ENCODE results near the gene GCN1.

The GCN1 gene

GRCh38 chr12:120090206-120090605, 104.3 kb downstream of the GCN1 start:
- H3K9me3 ChIP-seq (ENCODE audit: control insufficient read depth, insufficient read depth, low read depth, low read length), result no peaks in the 10 kb centered on the region
- peaks cover 48% of the 10 kb centered on the region for H3K4me1 ChIP-seq (ENCODE audit: control insufficient read depth, insufficient read depth, low read length)
- no peaks in the 10 kb centered on the region for H3K27me3 ChIP-seq (ENCODE audit: control insufficient read depth, insufficient read depth, low read length)
- H3K4me3 ChIP-seq (ENCODE audit: low read depth, low read length), result no peak overlapping the region
- H3K9ac ChIP-seq (ENCODE audit: low read length), result no peak overlapping the region
- no peak overlapping the region for H3K27ac ChIP-seq (ENCODE audit: low read depth, low read length)
- H3K36me3 ChIP-seq (ENCODE audit: control insufficient read depth, insufficient read depth, low read length), result peaks cover 14% of the 10 kb centered on the region

GRCh38 chr12:120089796-120090195, 104.7 kb downstream of the GCN1 start:
- H3K9me3 ChIP-seq (ENCODE audit: control insufficient read depth, insufficient read depth, low read depth, low read length), result no peaks in the 10 kb centered on the region

GRCh38 chr12:120089105-120089504, 105.4 kb downstream of the GCN1 start:
- no peak overlapping the region for H3K9ac ChIP-seq (ENCODE audit: low read length)
- H3K27ac ChIP-seq (ENCODE audit: low read depth, low read length), result no peak overlapping the region
- no peak overlapping the region for H3K4me3 ChIP-seq (ENCODE audit: low read depth, low read length)
- H3K27me3 ChIP-seq (ENCODE audit: control insufficient read depth, insufficient read depth, low read length), result no peaks in the 10 kb centered on the region
- no peaks in the 10 kb centered on the region for H3K9me3 ChIP-seq (ENCODE audit: control insufficient read depth, insufficient read depth, low read depth, low read length)
- H3K36me3 ChIP-seq (ENCODE audit: control insufficient read depth, insufficient read depth, low read length), result peaks cover 14% of the 10 kb centered on the region
- H3K4me1 ChIP-seq (ENCODE audit: control insufficient read depth, insufficient read depth, low read length), result peaks cover 39% of the 10 kb centered on the region

More at GRCh38 chr12:120089796-120090195, 104.7 kb downstream of the GCN1 start:
- Histone ChIP-seq H3K27ac (ENCODE audit: low read depth, low read length) (no peak overlapping the region), H3K4me1 (ENCODE audit: control insufficient read depth, insufficient read depth, low read length) (peaks cover 46% of the 10 kb centered on the region), H3K4me3 (ENCODE audit: low read depth, low read length) (no peak overlapping the region), H3K9ac (ENCODE audit: low read length) (no peak overlapping the region), H3K36me3 (ENCODE audit: control insufficient read depth, insufficient read depth, low read length) (peaks cover 14% of the 10 kb centered on the region), H3K27me3 (ENCODE audit: control insufficient read depth, insufficient read depth, low read length) (no peaks in the 10 kb centered on the region)

- peaks cover 7% of the 10 kb centered on the region; the same call in 1 of the 2 replicates for H3K36me3 ChIP-seq (ENCODE audit: control insufficient read depth, insufficient read depth, low read length)
- H3K9ac ChIP-seq (ENCODE audit: low read length), result peak overlapping the region; percentile 66
- no peaks in the 10 kb centered on the region for H3K27me3 ChIP-seq (ENCODE audit: control insufficient read depth, insufficient read depth, low read length)
- H3K4me1 ChIP-seq (ENCODE audit: control insufficient read depth, insufficient read depth, low read length), result peaks cover 23% of the 10 kb centered on the region
- peak overlapping the region; percentile 49 for H3K4me3 ChIP-seq (ENCODE audit: low read depth, low read length)
- peak overlapping the region; percentile 84 for H3K27ac ChIP-seq (ENCODE audit: low read depth, low read length)
- no peaks in the 10 kb centered on the region for H3K9me3 ChIP-seq (ENCODE audit: control insufficient read depth, insufficient read depth, low read depth, low read length)
Measured at GRCh38 chr12:120086801-120087621, 107.5 kb downstream of the GCN1 start.

GRCh38 chr12:120085920-120086645, 108.4 kb downstream of the GCN1 start:
- Histone ChIP-seq H3K9ac (ENCODE audit: low read length) (peak overlapping the region; percentile 66), H3K36me3 (ENCODE audit: control insufficient read depth, insufficient read depth, low read length) (no peaks in the 10 kb centered on the region), H3K27ac (ENCODE audit: low read depth, low read length) (peak overlapping the region; percentile 84), H3K27me3 (ENCODE audit: control insufficient read depth, insufficient read depth, low read length) (no peaks in the 10 kb centered on the region), H3K4me1 (ENCODE audit: control insufficient read depth, insufficient read depth, low read length) (peaks cover 23% of the 10 kb centered on the region), H3K4me3 (ENCODE audit: low read depth, low read length) (peak overlapping the region; percentile 47; the same call in 1 of the 2 replicates), H3K9me3 (ENCODE audit: control insufficient read depth, insufficient read depth, low read depth, low read length) (no peaks in the 10 kb centered on the region)

GRCh38 chr12:120081641-120082040, 112.9 kb downstream of the GCN1 start:
- Histone ChIP-seq H3K27ac (ENCODE audit: low read depth, low read length) (no peak overlapping the region), H3K4me1 (ENCODE audit: control insufficient read depth, insufficient read depth, low read length) (peaks cover 10% of the 10 kb centered on the region), H3K9me3 (ENCODE audit: control insufficient read depth, insufficient read depth, low read depth, low read length) (no peaks in the 10 kb centered on the region), H3K36me3 (ENCODE audit: control insufficient read depth, insufficient read depth, low read length) (no peaks in the 10 kb centered on the region), H3K27me3 (ENCODE audit: control insufficient read depth, insufficient read depth, low read length) (no peaks in the 10 kb centered on the region), H3K9ac (ENCODE audit: low read length) (no peak overlapping the region), H3K4me3 (ENCODE audit: low read depth, low read length) (no peak overlapping the region)

- Histone ChIP-seq H3K9ac (ENCODE audit: low read length) (no peak overlapping the region), H3K9me3 (ENCODE audit: control insufficient read depth, insufficient read depth, low read depth, low read length) (no peaks in the 10 kb centered on the region), H3K27ac (ENCODE audit: low read depth, low read length) (no peak overlapping the region)
Measured at GRCh38 chr12:120079411-120080400, 114.8 kb downstream of the GCN1 start.

GRCh38 chr12:120078868-120079267, 115.6 kb downstream of the GCN1 start:
- Histone ChIP-seq H3K27me3 (ENCODE audit: control insufficient read depth, insufficient read depth, low read length) (no peaks in the 10 kb centered on the region), H3K4me3 (ENCODE audit: low read depth, low read length) (no peak overlapping the region), H3K36me3 (ENCODE audit: control insufficient read depth, insufficient read depth, low read length) (no peaks in the 10 kb centered on the region), H3K27ac (ENCODE audit: low read depth, low read length) (no peak overlapping the region), H3K4me1 (ENCODE audit: control insufficient read depth, insufficient read depth, low read length) (no peaks in the 10 kb centered on the region), H3K9me3 (ENCODE audit: control insufficient read depth, insufficient read depth, low read depth, low read length) (no peaks in the 10 kb centered on the region), H3K9ac (ENCODE audit: low read length) (no peak overlapping the region)

More at GRCh38 chr12:120079411-120080400, 114.8 kb downstream of the GCN1 start:
- H3K27me3 ChIP-seq (ENCODE audit: control insufficient read depth, insufficient read depth, low read length), result no peaks in the 10 kb centered on the region
- no peaks in the 10 kb centered on the region for H3K36me3 ChIP-seq (ENCODE audit: control insufficient read depth, insufficient read depth, low read length)
- no peak overlapping the region for H3K4me3 ChIP-seq (ENCODE audit: low read depth, low read length)
- no peaks in the 10 kb centered on the region for H3K4me1 ChIP-seq (ENCODE audit: control insufficient read depth, insufficient read depth, low read length)

- H3K4me3 ChIP-seq (ENCODE audit: low read depth, low read length), result no peak overlapping the region
- no peak overlapping the region for H3K27ac ChIP-seq (ENCODE audit: low read depth, low read length)
- no peaks in the 10 kb centered on the region for H3K36me3 ChIP-seq (ENCODE audit: control insufficient read depth, insufficient read depth, low read length)
- H3K4me1 ChIP-seq (ENCODE audit: control insufficient read depth, insufficient read depth, low read length), result no peaks in the 10 kb centered on the region
- H3K9me3 ChIP-seq (ENCODE audit: control insufficient read depth, insufficient read depth, low read depth, low read length), result no peaks in the 10 kb centered on the region
- no peaks in the 10 kb centered on the region for H3K27me3 ChIP-seq (ENCODE audit: control insufficient read depth, insufficient read depth, low read length)
- H3K9ac ChIP-seq (ENCODE audit: low read length), result no peak overlapping the region
Measured at GRCh38 chr12:120077260-120077659, 117.3 kb downstream of the GCN1 start.
